GM12874 (cell line): ENCODE results near the gene API5.

Experiments used
- TF ChIP-seq, protein P1 (sequence below): IDR thresholded peaks from 2 replicates; pipeline ENCODE4 v1.5.1; 2011; ENCODE audit warnings: low read depth, mild to moderate bottlenecking, control low read depth, low read length, moderate library complexity; ENCODE audit not compliant: insufficient read depth

The API5 gene

DNA sequence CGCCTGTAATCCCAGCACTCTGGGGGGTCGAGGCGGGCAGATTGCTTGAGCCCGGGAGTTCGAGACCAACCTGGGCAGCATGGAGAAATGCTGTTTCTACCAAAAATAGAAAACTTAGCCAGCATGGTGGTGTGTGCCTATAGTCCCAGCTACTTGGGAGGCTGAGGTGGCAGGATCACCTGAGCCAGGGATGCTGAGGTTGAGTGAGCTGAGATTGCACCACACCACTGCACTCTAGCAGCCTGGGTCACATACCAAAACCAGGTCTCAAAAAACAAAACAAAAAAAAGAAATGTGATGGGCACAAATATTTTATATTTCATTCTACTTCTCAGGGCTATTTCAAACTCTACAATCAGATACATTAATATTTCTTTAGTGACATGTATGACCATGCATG lies 72.6 kb downstream of the API5 start:
- TF ChIP-seq, protein P1, sequence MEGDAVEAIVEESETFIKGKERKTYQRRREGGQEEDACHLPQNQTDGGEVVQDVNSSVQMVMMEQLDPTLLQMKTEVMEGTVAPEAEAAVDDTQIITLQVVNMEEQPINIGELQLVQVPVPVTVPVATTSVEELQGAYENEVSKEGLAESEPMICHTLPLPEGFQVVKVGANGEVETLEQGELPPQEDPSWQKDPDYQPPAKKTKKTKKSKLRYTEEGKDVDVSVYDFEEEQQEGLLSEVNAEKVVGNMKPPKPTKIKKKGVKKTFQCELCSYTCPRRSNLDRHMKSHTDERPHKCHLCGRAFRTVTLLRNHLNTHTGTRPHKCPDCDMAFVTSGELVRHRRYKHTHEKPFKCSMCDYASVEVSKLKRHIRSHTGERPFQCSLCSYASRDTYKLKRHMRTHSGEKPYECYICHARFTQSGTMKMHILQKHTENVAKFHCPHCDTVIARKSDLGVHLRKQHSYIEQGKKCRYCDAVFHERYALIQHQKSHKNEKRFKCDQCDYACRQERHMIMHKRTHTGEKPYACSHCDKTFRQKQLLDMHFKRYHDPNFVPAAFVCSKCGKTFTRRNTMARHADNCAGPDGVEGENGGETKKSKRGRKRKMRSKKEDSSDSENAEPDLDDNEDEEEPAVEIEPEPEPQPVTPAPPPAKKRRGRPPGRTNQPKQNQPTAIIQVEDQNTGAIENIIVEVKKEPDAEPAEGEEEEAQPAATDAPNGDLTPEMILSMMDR = no peak

DNA sequence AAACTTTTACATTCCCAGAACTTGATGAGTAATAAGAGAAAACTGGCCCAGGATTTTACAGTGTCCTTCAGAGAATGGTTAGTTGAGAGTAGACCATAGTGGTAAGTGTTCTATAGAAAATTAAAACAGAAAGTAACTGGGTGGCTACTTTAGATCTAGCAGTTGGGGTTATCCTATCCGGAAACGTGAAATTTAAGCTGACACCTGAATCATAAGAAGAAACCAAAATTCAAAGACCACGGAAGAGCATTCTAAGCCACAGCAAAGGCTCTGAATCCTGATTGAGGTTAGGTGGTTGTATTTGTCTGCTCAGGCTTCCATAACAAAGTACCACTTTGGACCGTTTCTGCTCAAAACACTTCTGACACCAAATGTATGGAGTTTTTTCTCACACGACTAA lies 80.9 kb downstream of the API5 start:
- TF ChIP-seq, protein P1 = no peak

GRCh38 chr11:43393765-43394355 lies 82.1 kb downstream of the API5 start:
- TF ChIP-seq, protein P1 = no peak
